DND-41 (cell line): Measurements from ENCODE around the gene CPED1.

Experiments used
- ATAC-seq: fragments of 200-7000 bp; cut with Tn5 transposase; 3 replicates; pipeline ENCODE4 v1.9.1; 2021; ENCODE audit warnings: low read depth; ENCODE audit not compliant: insufficient read depth
- DNase-seq: peaks from one replicate; pipeline ENCODE4 v3.0.0-alpha.2; 2020
- H2AFZ ChIP-seq: 2 replicates; pipeline ENCODE4 v1.6.0; 2012; ENCODE audit warnings: low read depth, low read length
- H3K27ac ChIP-seq: 2 replicates; pipeline ENCODE4 v1.5.1; 2012; ENCODE audit warnings: low read length, inconsistent platforms
- H3K27me3 ChIP-seq: fragments of 200-600 bp; sonication (generic); 2 replicates; pipeline ENCODE4 v1.6.0; 2012; ENCODE audit warnings: low read length, mild to moderate bottlenecking, inconsistent platforms; ENCODE audit not compliant: insufficient read depth, poor library complexity
- H3K36me3 ChIP-seq: 2 replicates; pipeline ENCODE4 v1.5.1; 2012; ENCODE audit warnings: low read length, inconsistent platforms; ENCODE audit not compliant: insufficient read depth
- H3K4me1 ChIP-seq: 2 replicates; pipeline ENCODE4 v1.5.1; 2012; ENCODE audit warnings: mild to moderate bottlenecking, low read length; ENCODE audit not compliant: insufficient read depth
- H3K4me2 ChIP-seq: 2 replicates; pipeline ENCODE4 v1.6.0; 2012; ENCODE audit warnings: mild to moderate bottlenecking, moderate library complexity, low read length, inconsistent platforms; ENCODE audit not compliant: insufficient read depth
- H3K4me3 ChIP-seq, 2 experiments: fragments of 200-600 bp in 1 of 2; shearing (Covaris generic) in 1 of 2; 2 replicates each; pipeline ENCODE4 v1.5.1; 2012 to 2016; ENCODE audit warnings: inconsistent platforms in 2 of 2, low read length in 2 of 2, mild to moderate bottlenecking in 2 of 2, low read depth in 1 of 2, moderate library complexity in 1 of 2
- H3K79me2 ChIP-seq: 2 replicates; pipeline ENCODE4 v1.6.0; 2012; ENCODE audit warnings: low read length, inconsistent platforms; ENCODE audit not compliant: insufficient read depth
- H3K9ac ChIP-seq: 2 replicates; pipeline ENCODE4 v1.6.0; 2012; ENCODE audit warnings: low read depth, mild to moderate bottlenecking, inconsistent platforms, low read length, moderate library complexity
- H3K9me3 ChIP-seq: 2 replicates; pipeline ENCODE4 v1.5.1; 2012; ENCODE audit warnings: low read length, moderate library complexity, mild to moderate bottlenecking, inconsistent platforms; ENCODE audit not compliant: insufficient read depth, severe bottlenecking
- H4K20me1 ChIP-seq: 2 replicates; pipeline ENCODE4 v1.6.0; 2012; ENCODE audit warnings: low read length; ENCODE audit not compliant: insufficient read depth
- CTCF ChIP-seq: IDR thresholded peaks from 2 replicates; pipeline ENCODE4 v1.5.1; 2012; ENCODE audit warnings: borderline replicate concordance, low read length, moderate library complexity, mild to moderate bottlenecking; ENCODE audit not compliant: poor library complexity, severe bottlenecking; ENCODE audit errors: extremely low read depth
- EZH2 ChIP-seq: IDR thresholded peaks from 3 replicates; pipeline ENCODE4 v1.6.1; 2012; ENCODE audit warnings: borderline replicate concordance, low read depth, mild to moderate bottlenecking, moderate library complexity, low read length, inconsistent platforms; ENCODE audit not compliant: severe bottlenecking

Gene CPED1

GRCh38 chr7:121079425-121080169 lies 91.1 kb downstream of the CPED1 start:
- no peaks in the 10 kb centered on the region for H3K79me2 ChIP-seq
- H2AFZ ChIP-seq: no peak overlapping the region
- no peak overlapping the region for H3K27ac ChIP-seq
- no peak for TF ChIP-seq EZH2
- TF ChIP-seq CTCF: no peak
- DNase-seq (no peak), ATAC-seq (no peak)
- no peaks in the 10 kb centered on the region for H3K27me3 ChIP-seq
- no peak overlapping the region for H3K4me2 ChIP-seq
- H3K4me3 ChIP-seq: no peak overlapping the region
- no peaks in the 10 kb centered on the region for H4K20me1 ChIP-seq
- H3K36me3 ChIP-seq: no peaks in the 10 kb centered on the region
- H3K9me3 ChIP-seq: no peaks in the 10 kb centered on the region
- H3K9ac ChIP-seq: no peak overlapping the region
- H3K4me1 ChIP-seq: no peaks in the 10 kb centered on the region

GRCh38 chr7:121080257-121080912 lies 91.9 kb downstream of the CPED1 start:
- Histone ChIP-seq H3K79me2 (no peaks in the 10 kb centered on the region), H3K4me3 (no peak overlapping the region), H3K36me3 (no peaks in the 10 kb centered on the region), H3K9ac (no peak overlapping the region), H2AFZ (no peak overlapping the region), H3K27ac (no peak overlapping the region), H3K9me3 (no peaks in the 10 kb centered on the region), H3K4me1 (no peaks in the 10 kb centered on the region), H4K20me1 (no peaks in the 10 kb centered on the region), H3K27me3 (no peaks in the 10 kb centered on the region), H3K4me2 (no peak overlapping the region)
- TF ChIP-seq CTCF (no peak), EZH2 (no peak)
- no peak for ATAC-seq
- DNase-seq: no peak

- H3K4me1 ChIP-seq: no peaks in the 10 kb centered on the region
These were observed 92.4 kb downstream of the CPED1 start for GRCh38 chr7:121080913-121081326.

More at GRCh38 chr7:121080913-121081326, 92.4 kb downstream of the CPED1 start:
- H2AFZ ChIP-seq: no peak overlapping the region
- no peak overlapping the region for H3K4me3 ChIP-seq
- no peak for DNase-seq
- ATAC-seq: no peak
- no peaks in the 10 kb centered on the region for H3K27me3 ChIP-seq
- no peaks in the 10 kb centered on the region for H3K79me2 ChIP-seq
- no peak for TF ChIP-seq CTCF
- no peak for TF ChIP-seq EZH2
- no peak overlapping the region for H3K4me2 ChIP-seq
- H3K9ac ChIP-seq: no peak overlapping the region
- H4K20me1 ChIP-seq: no peaks in the 10 kb centered on the region
- H3K36me3 ChIP-seq: no peaks in the 10 kb centered on the region
- no peaks in the 10 kb centered on the region for H3K9me3 ChIP-seq
- H3K27ac ChIP-seq: no peak overlapping the region
